CD4-positive, alpha-beta T cell treated with Interleukin-4 for 1 hour (primary cell): ENCODE measurements around the gene FTSJ1.
"Not testable (repeated sequence)": the region's sequence is repeated elsewhere in the genome, so short reads cannot be mapped to it uniquely, and the experiment has no call there.

Source experiments
- DNase-seq, 2 donors: peaks; one replicate each; pipeline ENCODE4 v3.0.0-alpha.2; 2020 to 2022

FTSJ1 gene

DNA sequence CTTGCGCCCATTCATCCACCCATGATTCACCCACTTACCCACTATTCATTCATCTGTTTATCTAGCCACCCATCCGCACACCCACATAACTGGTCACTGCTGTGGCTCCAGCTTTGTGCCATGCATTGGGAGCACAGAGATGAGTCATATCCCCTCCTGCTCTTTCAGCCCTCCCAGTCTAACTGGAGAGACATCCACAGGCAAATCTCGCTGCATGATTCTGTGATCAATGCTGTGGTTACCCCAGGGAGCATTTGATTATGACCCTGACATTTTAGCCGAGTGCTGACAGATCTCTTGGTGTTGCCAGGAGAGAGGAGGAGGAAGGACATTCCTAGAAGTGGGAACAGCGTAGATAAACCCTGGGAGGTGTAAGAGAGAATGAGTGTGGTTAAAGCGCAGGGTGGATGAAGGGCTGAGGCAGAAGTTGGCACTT is 22.4 kb downstream of the FTSJ1 start:
- no peak for DNase-seq

DNA sequence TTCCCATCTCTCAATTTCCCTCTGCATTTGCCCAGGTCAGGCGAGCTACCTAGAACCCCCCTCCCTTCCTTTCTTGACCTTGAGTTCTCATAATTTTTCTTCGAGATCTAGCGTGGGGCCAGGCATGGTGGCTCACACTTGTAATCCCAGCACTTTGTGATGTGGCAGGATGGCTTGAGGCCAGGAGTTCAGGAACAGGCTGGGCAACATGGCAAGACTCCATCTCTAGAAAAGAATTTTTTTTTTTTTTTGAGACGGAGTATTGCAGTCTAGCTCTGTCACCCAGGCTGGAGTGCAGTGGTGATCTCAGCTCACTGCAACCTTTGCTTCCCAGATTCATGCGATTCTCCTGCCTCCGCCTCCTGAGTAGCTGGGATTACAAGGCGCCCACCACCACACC is 28.3 kb downstream of the FTSJ1 start:
- DNase-seq, result no peak

DNA sequence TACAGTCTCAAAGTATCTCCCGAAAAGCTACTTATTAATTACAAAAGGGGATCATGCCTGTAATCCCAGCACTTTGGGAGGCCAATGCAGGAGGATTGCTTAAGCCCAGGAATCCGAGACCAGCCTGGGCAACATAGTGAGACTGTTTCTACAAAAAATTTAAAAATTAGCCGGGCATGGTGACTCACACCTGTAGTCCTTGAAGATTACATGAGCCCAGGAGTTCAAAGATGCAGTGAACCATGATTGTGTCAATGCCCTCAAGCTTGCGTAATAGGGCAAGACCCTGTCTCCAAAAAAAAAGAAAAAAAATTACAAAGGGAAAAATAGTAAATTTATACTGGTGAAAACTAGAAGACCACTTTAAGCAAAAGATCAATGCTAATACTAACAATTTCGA is 29.5 kb downstream of the FTSJ1 start:
- DNase-seq, result no peak

DNA sequence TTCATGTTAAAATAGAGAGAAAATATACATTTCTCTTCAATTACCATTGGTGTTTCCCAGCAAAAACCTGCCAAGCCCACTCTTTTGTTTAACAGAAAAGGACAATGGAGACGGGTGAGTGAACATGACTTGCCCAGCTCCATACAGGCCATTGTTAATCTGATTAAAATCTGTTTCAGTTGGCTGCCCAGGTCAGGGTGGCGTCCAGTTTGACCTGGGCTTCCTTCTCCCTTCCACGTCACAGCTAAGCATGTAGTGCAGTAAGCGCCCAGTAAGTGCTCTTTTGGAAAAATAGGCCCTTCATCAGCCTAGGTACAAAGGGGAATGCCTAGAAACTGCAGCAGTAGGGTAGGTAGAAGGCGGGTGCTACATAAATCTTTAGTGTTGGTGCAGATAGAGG is 31.2 kb downstream of the FTSJ1 start:
- no peak for DNase-seq

DNA sequence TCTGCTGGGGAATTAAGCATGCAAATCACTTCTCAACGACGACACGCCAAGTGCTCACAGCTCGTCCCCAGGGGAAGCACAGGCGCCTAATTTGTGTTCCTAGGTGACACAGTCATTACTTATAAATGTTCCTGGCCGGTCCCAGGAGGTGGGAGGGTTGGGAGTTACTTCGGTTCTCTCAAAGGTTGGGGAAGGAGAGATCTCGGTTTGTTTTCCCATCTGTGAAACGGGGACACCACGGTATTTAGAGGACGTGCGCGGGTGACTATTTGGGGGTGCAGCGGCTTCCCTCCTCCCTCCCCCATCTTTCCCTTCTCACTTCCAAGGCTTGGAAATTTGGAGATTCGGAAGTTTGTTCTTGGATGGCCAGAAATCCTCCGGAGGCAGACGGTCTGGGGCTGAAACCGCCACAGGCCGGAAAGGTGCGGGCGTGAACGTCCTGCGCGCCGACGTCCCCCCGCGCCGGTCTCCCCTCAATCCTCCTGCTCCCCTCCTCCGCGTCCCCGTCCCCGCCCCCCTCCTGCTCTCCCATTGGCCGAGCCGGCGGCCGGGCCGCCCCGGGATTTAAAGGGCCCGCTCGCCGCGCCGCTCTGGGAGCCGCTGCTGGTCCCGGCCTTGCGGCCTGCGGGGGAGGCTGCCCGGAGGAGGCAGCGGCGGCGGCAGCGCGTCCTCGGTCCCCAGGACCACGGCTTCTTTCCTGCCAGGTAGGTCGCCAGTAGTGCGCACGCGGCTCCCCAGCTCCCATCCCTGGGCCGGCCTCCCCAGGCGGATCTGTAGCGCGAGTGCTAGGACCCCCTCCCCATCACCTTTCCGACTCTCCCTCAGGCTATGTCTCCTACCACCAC is 32.6 kb downstream of the FTSJ1 start, which contains the start of gene PORCN:
TSS of gene PORCN (plus strand) at position 593 of the 845 bp plus-strand sequence. CDS start 829 bp downstream, outside the sequence.
- DNase-seq, result peak; percentile 79 to 81

DNA sequence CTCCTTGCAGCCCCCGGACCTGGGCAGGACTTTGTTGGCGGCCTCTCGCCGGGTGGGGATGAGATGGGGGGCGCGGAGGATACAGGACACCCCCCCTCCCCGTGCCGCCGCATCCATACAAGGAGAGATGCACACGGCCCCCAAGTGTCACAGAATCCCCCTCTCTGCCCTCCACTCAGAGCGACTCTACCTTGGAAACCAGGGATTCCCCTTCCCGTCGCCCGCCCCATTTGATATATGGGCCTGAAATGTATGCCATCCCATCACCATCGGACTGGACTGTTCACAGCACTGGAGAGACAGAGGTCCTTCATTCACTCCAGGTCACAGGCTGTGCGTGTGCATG is 33.2 kb downstream of the FTSJ1 start:
- peak in 1 of 2 donors; percentile 37 for DNase-seq

DNA sequence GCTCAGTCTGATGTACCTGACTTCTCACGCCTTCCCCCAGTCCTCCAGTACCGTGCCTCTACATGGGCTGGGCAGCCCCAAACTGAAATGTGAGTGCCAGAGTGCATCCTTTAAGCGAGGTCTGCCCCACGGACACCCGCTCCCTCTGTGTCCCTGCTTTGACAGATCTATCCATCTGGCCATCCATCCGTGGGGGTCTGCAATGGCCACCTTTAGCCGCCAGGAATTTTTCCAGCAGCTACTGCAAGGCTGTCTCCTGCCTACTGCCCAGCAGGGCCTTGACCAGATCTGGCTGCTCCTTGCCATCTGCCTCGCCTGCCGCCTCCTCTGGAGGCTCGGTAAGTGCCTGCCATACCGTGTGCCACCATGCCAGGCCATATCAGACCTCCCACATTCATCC is 33.6 kb downstream of the FTSJ1 start:
- DNase-seq, result no peak

DNA sequence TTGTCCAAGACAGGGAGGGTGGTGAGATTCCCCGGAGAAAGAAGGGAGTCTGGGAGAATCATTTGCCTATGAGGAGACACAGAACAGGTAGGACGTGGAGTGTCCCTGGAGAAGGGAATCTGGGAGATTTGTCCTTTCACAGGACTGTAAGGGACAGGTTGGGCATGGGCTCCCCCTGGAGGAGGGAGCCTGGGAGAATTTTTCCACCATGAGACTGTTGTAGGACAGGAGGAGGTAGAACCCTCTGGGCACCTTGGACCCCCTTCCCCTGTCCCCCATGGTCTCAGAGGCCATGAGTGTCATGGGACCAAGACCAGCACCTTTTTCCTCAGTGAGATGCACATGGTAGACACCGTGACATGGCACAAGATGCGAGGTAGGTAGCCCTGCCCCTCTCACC is 35.6 kb downstream of the FTSJ1 start:
- DNase-seq, result no peak

DNA sequence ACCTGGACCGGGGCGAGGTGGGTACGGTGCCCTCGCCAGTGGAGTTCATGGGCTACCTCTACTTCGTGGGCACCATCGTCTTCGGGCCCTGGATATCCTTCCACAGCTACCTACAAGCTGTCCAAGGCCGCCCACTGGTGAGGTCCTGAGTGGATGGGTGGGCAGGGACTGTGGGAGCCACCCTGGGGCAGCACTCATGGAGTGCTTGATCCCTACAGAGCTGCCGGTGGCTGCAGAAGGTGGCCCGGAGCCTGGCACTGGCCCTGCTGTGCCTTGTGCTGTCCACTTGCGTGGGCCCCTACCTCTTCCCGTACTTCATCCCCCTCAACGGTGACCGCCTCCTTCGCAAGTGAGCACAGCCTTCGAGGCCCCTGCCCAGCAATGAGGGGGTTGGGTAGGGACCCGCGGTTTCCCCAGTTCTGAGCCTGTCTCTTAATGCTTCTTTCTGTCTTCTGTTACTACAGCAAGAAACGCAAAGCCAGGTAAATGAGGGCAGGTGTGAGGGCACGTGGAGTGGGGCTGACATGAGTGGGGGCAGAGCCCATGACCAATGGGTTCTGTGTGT is 36.5 kb downstream of the FTSJ1 start:
- no peak for DNase-seq

DNA sequence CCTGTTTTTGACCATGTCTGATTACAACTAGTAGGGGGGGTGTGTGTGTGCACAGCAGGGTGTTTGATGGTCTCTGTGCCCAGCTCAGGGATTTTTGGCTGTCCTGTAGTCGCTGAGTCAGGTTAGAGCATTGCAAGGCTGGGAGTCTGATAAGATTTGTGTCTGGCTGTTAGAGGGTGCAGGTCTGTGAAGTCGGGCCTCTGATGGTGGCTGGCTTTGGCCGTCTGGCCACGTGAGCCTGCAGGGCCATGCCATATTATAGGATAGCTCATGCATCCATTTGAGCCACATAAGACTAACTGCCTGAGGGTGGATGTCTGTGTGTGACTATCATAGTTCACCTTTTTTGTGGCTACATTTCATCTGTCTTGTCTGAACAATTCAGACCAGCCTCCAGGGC is 37.7 kb downstream of the FTSJ1 start:
- no peak for DNase-seq

DNA sequence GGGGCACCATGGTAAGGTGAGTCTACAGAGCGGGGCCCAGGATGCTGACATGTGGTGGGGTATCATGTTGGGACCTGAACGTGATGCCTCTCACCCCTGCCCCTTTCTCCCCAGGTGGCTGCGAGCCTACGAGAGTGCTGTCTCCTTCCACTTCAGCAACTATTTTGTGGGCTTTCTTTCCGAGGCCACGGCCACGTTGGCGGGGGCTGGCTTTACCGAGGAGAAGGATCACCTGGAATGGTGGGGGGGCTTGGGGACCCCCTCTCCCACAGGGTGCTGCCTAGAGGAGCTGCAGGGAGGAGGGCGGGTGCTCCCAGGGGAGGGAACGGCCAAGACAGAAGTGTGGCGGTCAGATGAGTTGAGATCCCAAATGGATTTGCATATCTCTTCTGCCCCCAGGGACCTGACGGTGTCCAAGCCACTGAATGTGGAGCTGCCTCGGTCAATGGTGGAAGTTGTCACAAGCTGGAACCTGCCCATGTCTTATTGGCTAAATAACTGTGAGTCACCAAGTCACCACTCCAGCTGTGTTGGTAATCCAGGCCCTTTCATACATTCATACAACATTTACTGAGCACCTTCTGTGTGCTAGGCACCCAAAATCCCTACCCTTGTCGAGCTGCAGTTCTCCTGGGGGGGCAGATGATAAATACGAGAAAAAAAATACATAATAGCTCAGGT is 38.3 kb downstream of the FTSJ1 start:
- no peak for DNase-seq

DNA sequence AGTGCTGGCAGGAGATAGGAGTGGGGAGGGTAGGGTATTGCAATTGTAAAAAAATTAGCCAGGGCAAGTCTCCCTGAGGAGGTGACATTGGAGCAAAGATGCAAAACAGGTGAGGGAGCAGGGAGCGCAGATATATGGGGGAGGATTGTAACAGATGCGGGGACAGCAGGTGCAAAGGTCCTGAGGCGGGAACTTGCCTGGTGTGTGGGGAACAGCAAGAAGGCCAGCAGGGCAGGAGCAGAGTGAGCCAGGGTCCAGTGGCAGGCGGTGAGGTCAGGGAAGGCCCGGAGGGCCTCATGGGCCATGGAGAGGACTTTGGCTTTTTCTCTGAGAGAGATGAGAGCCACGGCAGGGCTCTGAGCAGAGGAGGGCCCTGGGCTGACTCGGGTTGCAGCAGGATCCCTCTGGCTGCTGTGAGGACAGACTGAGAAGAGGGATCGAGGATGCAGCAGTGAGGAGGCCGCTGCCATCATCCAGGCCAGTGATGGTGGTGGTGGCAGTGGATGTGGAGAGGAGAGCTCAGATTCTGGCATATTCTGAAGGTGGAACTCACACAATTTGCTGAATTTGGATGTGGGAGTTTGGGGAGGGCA is 39.0 kb downstream of the FTSJ1 start:
- no peak for DNase-seq

DNA sequence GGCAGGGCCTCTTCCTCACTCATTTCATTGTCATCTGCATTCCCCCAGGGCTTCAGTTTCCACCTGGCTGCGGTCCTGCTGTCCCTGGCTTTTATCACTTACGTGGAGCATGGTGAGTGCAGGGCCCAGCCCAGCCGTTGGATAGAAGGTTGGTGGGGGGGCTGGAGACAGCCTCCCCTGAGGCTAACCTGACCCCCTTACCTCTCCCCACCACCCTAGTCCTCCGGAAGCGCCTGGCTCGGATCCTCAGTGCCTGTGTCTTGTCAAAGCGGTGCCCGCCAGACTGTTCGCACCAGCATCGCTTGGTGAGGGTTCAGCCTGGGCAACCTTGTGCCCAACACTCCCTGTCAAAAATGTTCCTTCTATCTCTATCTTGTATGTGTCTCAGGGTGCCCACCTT is 39.8 kb downstream of the FTSJ1 start:
- DNase-seq, result no peak

DNA sequence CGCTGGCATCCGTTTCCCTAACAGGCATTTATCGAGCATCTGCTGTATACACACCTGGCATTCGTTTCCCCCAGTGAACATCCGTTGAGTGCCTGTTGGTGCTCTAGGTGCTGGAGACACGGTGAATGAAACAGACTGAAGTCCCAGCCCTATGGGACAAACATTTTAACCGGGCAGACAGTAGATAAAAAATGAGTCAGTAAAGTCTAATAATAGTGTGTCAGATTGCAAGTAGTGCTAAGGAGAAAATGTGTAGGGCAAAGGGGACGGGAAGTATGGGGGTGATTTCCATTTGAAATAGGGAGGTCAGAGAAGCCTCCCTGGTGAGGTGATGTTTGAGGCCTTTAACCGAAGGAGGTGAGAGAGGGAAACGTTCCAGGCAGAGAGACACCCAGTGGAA is 40.3 kb downstream of the FTSJ1 start:
- no peak for DNase-seq

DNA sequence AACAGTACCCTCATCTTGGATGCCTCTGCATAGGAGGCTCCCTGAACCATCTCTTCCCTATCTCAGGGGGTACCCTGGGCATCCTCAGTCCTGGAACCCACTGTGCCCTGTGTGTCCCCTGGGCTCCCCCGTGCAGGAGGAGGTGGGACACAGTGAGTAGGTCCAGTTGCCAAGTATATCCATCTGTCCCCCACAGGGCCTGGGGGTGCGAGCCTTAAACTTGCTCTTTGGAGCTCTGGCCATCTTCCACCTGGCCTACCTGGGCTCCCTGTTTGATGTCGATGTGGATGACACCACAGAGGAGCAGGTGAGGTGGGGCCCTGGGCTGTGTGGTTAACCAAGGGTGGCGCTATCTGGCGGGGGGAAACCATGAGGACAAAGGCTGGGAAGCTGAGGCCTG is 41.0 kb downstream of the FTSJ1 start:
- DNase-seq, result no peak

DNA sequence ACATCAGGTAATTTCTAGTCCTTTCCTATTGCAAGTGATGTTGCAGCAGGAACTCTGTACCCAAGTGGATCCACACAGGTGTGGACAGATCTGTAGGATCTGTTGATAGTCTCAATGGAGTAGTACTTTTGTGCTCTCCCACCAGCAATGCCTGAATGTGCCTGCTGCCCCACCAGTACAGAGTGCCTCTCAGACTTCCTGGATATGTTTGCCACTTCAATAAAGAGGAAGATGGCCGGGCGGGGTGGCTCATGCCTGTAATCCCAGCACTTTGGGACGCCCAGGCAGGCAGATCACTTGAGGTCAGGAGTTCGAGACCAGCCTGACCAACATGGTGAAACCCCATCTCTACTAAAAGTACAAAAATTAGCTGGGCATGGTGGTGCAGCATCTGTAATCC is 43.5 kb downstream of the FTSJ1 start:
- not testable (repeated sequence) for DNase-seq

DNA sequence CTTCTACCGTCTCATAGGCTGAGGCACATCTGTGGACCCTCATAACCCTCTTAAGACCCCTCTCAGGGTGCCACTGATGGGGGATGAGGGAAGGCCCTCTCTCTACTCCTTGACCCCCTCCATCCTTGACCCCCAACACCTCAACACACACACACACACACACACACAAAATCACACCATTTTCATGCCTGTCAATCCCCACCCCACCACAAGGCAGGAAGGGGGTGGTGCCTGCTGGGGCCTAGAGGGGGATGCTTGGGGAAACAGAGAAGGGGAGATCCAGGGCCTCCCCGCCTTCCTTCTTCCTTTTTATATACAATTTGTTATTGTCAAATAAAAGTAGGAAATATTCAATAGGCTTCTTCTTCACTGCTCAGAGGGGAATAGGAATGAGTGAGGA is 44.5 kb downstream of the FTSJ1 start:
- DNase-seq, result peak in 1 of 2 donors; percentile 38

DNA sequence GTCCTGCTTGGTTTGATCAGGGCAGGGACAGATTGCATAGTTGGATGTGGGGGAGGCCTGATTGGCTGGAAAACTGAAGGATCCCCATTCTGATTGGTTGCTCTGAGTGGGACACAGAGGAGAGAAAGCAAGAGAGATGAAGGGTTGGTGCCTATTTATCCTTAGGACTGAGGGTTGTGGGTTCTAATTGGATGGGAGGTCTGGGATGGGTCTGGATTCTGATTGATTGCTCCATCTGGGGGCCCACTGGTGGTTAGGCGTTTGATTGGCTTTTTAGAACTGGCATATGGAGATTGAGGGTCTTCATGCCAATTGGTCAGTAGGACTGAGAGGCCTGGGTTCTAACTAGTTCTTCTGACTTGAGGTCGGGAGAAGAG is 45.0 kb downstream of the FTSJ1 start:
- peak in 1 of 2 donors; percentile 21 for DNase-seq

DNA sequence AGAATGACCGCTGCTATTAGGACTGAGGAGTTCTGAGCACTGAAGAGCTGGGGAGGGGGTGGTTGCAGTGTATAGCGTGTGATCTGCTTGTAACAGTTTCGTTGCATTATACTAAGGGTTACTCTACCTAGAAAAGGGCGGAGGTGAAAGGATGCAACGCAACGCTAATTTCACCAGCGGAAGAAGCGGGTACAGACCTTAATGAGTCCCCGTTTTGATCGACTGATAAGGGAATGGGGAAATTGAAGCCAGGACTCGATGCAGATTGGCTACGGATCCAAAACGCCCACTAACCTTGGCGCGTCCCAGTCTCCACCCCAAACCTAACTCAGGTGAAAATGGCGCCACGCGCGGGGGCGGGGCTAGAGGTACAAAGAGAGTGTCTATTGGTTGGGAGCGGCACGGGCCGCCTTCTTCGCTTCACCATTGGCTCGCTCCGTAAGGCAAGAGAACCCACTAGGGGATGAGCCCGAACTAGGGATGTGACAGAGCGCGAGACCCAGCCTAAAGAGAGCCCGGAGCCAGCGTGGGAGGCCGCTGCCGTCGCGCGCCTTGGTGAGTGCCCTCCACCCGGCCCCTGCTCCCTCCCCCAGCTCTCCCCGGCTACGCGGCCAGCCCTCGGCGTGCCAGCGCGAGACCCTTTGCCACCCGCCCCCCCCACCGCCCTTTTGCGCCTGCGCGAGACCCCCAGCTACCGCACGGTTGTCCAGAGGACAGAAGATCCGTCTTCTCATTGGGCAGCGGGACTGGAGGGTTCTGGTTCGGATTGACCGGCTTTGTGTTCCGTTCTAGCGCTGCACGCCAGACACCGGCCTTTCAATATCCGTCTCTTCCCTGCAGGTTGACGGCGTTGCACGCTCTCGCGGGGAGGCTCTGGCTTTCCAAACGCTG is 45.6 kb downstream of the FTSJ1 start, which contains the start of gene EBP:
TSS of gene EBP (plus strand) at position 456 of the 891 bp plus-strand sequence. CDS start 1,964 bp downstream, outside the sequence.
- DNase-seq, result peak; percentile 96 to 97

DNA sequence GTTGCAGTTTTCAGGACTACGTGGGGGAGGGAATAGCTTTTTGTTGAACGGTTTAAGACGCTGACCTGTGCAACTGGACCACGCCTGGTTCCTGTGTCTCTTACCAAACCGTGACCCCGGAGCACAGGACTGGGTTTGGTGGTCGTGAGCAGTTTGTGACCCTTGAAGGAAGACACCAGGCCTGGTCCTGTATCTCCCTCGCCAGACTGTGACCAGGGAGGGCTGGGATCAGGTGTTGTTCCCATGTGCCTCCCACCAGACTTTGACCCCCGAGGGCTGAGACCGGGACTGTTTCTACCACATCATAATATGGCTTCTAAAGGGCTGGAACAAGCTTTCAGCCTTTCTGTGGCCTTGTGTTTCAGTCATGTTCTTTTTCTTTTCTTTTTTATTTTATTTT is 46.3 kb downstream of the FTSJ1 start:
- DNase-seq, result no peak

DNA sequence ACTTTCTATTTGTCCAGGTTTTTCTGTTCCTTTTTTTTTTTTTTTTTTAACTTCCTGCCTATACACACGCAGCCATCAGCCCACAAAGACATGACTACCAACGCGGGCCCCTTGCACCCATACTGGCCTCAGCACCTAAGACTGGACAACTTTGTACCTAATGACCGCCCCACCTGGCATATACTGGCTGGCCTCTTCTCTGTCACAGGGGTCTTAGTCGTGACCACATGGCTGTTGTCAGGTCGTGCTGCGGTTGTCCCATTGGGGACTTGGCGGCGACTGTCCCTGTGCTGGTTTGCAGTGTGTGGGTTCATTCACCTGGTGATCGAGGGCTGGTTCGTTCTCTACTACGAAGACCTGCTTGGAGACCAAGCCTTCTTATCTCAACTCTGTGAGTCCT is 47.7 kb downstream of the FTSJ1 start:
- no peak for DNase-seq

DNA sequence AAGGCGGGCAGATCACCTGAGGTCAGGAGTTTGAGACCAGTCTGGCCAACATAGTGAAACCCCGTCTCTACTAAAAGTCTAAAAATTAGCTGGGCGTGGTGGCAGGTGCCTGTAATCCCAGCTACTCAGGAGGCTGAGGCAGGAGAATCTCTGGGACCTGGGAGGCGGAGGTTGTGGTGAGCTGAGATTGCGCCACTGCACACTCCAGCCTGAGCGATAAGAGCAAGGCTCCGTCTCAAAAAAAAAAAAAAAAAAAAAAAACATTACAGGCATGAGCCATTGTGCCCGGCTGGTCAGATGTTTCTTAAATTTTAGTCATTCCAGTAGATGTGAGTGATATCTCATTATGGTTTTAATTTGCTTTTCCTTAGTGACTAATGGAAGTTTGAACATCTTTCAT is 49.9 kb downstream of the FTSJ1 start:
- not testable (repeated sequence) for DNase-seq
